NCI-H187 (cell line): ENCODE results near the gene LKAAEAR1.

ENCODE experiments used
- DNase-seq, 2 experiments: peaks; one replicate each; lab custom pipeline; 2025; lab: John Stamatoyannopoulos, UW

LKAAEAR1 gene

GRCh38 chr20:64050261-64051032 lies 33.8 kb downstream of the LKAAEAR1 start:
- no peak for DNase-seq

GRCh38 chr20:64049878-64050260 lies 34.3 kb downstream of the LKAAEAR1 start:
- DNase-seq: no peak

GRCh38 chr20:64049060-64049877 lies 34.9 kb downstream of the LKAAEAR1 start, which contains the start of gene SOX18:
Gene SOX18, minus strand, starts transcription at chr20:64049639. Its CDS starts 123 bp downstream, at chr20:64049516.
- no peak for DNase-seq

- DNase-seq: no peak
Observed at GRCh38 chr20:64048402-64049044, 35.7 kb downstream of the LKAAEAR1 start.

- no peak for DNase-seq
Observed at GRCh38 chr20:64047968-64048401, 36.2 kb downstream of the LKAAEAR1 start.

GRCh38 chr20:64047046-64047389 lies 37.2 kb downstream of the LKAAEAR1 start:
- no peak for DNase-seq

- DNase-seq: no peak
Observed at GRCh38 chr20:64045346-64046011, 38.7 kb downstream of the LKAAEAR1 start.

GRCh38 chr20:64044484-64045247 lies 39.5 kb downstream of the LKAAEAR1 start:
- no peak for DNase-seq

- DNase-seq: no peak
Observed at GRCh38 chr20:64043768-64044167, 40.4 kb downstream of the LKAAEAR1 start.

GRCh38 chr20:64042054-64042781 lies 42.0 kb downstream of the LKAAEAR1 start:
- DNase-seq: no peak

GRCh38 chr20:64041781-64042053 lies 42.5 kb downstream of the LKAAEAR1 start:
- no peak for DNase-seq

- no peak for DNase-seq
Observed at GRCh38 chr20:64041040-64041780, 43.0 kb downstream of the LKAAEAR1 start.

GRCh38 chr20:64040231-64041039 lies 43.8 kb downstream of the LKAAEAR1 start:
- DNase-seq: no peak

- no peak for DNase-seq
Observed at GRCh38 chr20:64039293-64040160, 44.7 kb downstream of the LKAAEAR1 start.

GRCh38 chr20:64038565-64039292 lies 45.5 kb downstream of the LKAAEAR1 start:
- peak; percentile 34 to 38 for DNase-seq

GRCh38 chr20:64038224-64038564 lies 46.0 kb downstream of the LKAAEAR1 start:
- DNase-seq: no peak

GRCh38 chr20:64037498-64038213 lies 46.5 kb downstream of the LKAAEAR1 start:
- no peak for DNase-seq
